ENCODE measurements around the gene AIFM3.
A peak's percentile ranks its signal among the peaks of the same experiment; 100 is the strongest.
"Not testable (repeated sequence)": the region's sequence is repeated elsewhere in the genome, so short reads cannot be mapped to it uniquely, and the experiment has no call there.

AIFM3 gene

DNA sequence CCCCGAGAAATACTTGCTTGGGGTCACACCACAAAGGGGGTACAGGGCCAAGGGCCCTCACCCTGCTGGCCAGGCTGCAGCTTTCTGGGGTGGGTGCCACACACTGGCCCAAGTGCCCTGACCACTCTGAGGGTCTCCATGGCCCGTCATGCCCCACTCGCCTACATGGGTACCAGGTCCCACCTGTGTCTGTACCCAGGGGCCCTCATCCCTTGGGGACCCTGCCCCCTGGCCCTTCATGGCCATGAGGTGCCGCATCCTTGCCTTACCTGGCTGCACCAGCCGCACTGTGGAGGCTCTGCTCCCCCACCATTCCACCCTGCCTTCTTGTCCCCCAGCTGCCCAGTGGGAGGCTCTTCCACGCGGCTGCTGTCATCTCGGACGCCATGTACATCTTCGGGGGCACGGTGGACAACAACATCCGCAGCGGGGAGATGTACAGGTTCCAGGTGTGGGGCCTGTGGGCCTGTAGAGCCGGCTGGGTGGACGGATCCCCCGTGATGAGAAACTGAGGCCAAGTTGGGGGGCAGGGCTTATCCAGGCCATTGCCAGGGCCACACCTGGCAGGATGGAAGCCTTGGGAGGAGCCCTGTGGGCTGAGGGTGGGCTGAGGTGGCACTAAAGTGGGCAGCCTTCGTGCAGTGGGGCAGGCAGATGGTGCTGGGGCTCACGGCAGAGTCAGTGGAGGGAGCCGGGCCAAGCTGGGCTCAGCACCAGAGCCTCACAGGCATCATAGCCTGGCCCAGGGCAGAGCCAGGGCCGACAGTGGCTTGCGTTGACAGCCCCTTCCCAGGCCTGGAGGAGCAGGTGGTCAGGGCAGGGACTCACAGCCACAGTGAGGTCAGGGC, 25.6 kb downstream of the AIFM3 start:
- DNase-seq = no peak

DNA sequence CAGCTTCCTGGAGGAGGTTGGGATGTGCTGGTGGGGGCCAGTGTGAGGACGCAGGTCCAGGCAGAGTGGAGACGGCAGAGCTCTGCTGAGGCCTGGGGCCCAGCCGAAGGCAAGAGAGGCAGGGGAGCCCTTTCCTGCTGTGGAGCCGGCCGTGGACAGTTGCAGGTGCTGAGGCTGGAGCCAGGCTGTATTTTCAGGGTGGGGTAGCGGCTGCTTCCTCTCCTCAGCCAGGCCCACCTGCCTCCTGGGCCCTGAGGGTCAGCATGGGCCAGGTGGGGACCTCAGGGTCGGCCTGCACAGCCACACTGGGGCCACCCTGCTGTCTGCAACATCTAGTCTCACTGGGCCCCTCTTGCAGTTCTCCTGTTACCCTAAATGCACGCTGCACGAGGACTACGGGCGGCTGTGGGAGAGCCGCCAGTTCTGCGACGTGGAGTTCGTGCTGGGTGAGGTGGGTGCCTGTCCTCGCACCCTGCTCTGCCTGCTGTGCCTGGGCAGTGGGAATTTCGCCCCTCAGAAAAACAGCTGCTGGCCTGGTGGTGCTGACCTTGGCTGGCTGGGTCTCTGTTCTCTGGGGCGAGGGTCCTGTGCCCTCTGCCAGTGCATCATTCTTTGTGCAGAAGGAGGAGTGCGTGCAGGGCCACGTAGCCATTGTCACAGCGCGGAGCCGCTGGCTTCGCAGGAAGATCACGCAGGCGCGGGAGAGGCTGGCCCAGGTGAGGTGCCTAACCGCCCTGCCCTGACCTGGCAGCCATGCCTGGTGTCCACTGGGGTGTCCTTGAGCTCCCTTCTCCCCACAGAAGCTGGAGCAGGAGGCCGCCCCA, 26.5 kb downstream of the AIFM3 start:
- no peak for DNase-seq

DNA sequence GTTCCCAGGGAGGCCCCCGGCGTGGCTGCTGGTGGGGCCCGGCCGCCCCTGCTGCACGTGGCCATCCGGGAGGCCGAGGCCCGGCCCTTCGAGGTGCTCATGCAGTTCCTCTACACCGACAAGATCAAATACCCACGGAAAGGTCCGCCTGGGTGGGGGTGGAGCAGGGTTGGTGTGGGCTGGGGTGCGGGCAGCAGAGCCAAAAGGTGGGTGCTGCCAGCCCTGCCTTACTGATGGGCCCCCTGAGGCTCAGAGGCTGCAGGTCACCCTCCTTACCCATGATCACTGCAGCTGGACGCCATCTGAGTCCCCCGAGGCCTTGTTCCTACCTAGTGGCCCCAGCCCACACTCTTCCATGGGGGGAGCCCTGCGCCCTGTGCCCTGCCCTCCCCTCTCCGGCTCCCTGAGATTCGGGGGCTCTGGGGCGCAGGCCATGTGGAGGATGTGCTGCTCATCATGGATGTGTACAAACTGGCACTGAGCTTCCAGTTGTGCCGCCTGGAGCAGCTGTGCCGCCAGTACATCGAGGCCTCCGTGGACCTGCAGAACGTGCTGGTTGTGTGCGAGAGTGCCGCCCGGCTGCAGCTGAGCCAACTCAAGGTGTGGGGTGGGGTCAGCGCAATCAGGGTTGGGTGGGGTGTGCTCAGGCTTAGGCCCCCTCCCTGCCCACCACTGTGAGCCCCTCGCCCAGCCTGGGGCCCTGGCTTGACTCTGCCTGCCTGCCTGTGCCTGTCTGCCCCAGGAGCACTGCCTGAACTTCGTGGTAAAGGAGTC, 27.3 kb downstream of the AIFM3 start:
- DNase-seq = no peak

DNA sequence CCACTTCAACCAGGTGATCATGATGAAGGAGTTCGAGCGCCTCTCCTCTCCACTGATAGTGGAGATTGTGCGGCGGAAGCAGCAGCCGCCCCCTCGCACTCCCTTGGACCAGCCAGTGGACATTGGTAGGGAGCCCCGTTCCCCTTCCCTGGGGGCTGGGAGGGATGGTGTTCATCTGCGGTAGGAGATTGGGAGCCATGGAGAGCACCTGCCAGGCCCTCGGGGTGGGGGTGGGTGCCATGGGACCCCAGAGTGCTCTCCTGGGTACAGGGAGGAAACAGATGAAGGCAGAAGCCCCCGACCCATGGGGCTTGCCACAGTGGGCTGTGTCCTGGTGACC, 27.8 kb downstream of the AIFM3 start:
- DNase-seq = no peak

DNA sequence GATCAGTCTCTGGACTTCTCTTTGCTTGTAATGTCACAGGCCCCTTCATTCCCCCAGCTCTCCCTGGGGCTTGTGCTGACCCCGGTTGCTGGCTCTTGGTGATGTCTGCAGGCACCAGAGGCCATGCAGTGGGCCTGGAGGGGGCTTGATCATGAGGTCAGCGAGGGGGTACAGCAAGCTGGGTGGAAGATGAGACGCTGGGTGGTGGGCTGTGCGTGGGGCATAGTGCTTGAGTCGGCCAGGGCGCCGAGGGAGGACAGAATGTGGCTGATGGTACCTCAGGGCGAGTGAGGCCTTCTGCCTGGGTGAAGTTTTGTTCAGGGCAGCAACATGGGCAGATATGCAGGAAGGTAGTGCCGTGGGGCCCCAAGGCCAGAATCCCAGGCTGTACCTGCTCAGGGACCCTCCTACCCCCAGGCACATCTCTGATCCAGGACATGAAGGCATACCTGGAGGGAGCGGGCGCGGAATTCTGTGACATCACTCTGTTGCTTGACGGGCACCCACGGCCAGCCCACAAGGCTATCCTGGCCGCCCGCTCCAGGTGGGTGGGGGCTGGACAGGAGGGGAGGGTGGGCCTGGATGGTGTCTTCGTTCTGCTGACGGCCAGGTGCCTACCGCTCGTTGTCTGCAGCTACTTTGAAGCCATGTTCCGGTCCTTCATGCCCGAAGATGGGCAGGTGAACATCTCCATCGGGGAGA, 28.4 kb downstream of the AIFM3 start:
- DNase-seq = no peak

DNA sequence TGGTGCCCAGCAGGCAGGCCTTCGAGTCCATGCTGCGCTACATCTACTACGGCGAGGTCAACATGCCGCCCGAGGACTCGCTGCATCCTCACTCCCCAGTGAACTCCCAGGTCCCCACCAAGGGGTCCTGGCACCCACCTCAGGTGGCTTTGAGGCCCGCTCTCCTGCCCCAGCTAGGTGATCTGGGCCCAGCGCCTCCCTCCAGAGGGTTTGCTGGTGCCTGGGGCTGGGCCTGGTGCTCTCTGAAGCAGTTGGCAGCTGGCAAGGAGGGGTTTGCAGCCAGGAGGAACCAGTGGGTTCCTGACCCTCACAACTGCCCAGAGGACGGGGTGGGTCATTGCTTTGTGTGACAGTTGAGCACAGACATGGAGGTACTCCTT, 29.0 kb downstream of the AIFM3 start:
- DNase-seq = no peak

DNA sequence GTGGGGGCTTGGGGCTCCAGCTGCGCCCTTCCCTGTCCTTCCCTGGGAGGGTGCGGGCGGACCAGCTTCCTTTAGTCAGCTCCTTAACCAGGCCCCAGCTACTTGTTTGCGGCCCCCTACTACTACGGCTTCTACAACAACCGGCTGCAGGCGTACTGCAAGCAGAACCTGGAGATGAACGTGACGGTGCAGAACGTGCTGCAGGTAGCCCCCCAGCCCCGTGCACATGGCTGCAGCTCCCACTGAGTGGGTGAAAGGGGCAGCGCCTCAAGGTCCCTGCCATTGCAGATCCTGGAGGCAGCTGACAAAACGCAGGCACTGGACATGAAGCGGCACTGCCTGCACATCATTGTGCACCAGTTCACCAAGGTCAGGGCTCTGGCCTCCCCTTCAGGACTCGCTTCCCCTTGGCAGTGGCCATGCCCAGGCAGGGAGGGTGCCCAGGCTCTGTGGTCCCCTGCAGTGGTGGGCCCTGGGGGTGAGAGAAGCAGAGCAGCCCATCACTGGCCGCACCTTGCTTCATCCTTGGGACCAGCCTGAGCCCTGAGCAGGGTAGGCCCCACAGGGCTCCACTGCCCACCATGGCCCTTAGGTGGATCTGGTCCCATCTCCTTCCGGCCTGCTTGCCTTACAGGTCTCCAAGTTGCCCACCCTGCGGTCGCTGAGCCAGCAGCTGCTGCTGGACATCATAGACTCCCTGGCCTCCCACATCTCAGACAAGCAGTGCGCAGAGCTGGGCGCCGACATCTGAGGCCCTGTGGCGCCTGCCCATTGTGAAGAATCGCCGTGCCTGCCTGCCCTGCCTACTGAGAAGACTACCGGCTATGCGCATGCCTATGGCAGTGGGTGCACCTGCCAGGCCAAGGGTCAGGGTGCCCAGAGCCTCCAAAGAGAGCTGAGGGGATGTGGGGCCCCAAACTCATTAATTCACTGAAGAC, 29.8 kb downstream of the AIFM3 start:
- no peak for DNase-seq

DNA sequence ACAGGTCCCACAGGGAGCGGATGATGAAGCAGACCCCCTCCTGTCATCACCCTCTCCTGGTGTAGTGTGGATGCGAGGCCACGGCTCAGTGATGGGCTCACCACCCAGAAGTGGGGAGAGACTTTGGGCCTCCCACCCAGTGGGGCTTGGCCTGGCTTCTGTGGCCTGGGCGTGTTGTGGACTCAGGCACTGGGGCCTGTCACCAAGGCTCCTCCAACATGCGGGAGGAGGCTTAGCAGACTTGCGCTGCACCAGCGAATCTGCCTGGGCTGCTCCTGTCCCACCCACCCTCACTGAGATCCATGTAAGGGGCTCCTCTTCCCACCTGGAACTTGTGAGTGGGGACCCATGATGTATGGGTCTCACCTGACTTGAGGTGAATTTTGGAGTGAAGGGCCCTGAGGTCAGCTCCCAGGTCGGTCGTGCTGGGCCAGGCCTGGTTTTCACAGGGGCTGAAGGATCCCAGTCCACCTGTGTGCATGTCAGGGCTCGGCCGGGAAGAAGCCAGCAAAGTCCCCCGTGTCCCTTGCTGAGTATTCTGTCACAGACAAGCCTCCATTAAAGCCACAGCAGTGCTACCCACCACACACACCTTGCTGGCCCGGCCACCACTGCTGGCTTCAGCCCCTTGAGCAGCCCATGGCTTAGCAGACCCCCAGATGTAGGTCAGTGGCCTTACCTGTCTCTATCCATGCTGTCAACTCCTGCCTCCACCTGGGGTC, 30.6 kb downstream of the AIFM3 start:
- no peak for DNase-seq

DNA sequence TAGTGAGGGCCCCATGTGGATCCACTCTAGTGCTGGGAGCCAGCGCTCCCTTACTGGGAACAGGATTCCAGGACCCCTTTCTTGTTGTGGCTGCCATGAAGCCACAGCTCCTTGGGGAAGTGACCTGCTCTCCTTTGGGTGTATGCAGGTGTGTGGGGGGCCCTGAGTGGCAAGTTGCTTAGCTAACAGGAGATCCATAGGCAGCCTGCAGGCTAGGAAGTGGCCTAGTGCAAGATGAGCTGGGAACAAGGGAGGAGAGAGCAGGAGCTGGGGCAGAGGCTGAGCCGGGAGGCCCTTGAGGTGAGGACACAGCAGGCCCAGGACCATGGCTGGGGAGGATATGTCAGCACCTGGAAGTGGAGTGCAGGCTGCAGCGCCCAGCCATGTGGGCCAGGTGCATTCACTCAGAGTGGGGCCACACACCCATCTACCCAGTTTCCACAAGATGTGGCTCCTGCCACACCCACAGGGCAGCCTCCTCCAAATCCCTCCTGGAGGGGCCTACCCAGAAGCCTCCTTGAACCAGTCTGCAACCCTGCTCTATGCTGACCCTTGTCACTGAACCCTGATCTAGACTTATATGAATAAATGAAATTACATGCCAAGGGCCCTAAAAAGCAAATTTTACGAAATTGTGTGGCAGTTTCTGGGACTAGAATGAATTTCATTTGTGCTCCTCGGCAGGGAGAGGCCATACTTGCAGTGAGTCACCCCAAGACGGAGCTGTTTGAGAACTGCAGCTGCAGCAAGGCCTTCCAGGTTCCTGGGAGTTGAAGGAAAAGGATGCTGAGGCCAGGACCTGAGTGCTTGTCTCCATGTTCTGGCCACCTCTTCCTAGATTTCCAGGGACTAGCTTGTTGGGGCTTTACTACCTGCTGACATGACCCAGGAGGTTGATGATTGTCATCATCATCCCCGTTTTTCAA, 31.6 kb downstream of the AIFM3 start:
- DNase-seq = no peak

DNA sequence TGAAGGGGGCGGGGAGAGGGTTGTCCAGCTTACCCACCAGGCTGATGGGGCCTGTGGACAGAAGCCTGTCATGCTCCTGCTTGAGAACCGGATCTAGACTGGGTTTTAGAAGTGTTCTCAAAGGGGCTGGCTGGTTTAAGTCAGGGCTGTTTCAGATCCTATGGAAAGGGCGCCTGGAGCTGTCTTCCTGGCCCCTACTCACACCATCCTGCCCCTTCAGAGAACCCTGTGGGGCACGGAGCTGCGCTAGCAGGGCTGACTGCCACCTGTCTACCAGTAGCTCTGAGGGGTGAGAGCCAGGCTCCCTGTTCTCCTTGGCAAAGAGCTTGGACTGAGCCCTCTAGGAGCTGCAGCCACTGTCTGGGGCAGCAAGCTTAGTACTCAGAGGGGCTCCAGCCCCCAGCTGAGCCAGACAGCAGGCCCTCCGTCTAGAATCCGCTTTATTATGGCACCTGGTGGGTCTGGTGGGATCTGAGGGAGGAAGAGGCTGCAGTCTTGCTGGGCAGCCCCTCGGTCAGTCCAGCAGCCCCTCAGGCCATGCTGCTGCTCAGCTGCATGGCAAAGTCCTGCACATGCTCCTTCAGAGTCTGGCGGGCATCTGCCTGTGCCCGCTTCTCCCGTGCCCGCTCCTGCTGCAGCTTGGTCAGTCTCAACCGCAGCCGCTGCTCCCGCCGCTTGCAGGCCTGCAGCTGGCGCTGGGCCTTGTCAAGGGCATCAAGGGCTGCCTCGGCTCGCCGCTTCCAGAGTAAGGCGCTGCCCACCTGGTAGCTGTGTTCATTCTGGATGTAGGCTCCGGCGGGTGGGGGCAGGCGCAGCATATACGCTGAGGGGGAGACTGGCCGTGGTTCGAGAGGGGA, 32.5 kb downstream of the AIFM3 start:
- no peak for DNase-seq

DNA sequence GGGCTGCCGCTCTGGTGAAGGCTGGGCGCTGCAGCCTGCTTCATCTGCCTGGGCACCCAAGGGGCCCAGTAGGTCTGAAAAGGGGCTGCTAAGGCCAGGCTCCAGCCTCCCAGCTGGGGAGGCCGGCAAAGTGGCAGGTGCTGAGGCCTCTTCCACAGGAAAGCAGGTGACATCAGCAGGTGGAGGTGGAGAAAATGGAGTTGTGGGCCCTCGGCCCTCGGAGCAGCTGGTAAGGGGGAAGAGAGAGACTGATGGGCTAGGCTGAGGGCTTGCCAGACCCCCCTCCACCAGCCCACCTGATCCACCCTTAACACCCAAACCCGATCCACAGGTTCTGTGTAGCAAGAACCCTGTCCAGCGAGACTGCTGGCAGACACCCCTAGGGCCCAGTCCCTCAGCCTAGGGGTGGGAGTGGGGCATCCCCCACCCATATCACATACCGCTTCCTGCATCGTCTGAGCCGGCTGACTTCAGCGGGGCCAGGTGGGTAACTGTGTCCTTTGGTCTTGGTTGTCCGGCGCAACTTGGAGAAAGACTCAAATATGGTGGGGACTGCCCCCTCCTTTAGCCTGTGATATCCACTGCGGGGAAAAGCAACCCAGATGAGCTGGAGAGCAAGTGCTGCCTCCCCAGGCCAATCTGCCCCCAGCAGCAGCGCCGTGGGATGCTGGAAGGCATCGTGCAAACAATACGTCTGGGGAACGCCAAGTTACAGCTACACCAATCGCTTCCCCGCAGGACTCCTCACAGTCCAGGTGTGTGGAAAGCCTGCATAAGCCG, 33.3 kb downstream of the AIFM3 start:
- DNase-seq = no peak

DNA sequence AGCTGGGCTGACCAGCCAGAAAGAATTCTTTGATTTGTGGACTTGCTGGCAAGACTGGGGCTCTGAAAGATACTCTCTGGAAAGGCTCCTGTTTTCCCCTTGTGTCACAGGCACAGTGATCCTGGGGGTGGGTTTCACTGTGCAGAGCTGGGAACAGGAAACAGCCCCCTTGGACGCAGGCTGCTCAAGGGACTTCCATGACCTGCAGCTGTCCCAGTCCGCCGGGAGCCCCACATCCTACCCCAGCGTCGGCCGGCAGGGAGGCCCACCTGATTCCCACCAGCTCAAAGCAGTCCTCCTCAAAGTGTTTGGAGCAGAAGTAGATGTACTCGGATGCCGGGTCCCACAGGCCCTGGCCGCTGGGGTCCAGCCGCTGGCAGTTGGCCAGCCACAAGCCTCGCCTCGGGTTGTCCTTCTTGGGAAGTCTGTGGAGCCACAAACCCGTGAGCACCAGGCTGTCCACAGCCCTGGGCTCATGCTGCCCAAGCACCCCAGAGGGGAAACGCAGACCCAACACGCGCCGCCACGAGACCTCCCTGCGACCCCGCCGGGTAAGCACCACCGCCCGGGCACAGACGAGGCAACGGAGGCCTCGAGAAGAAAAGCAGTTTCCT, 34.0 kb downstream of the AIFM3 start:
- DNase-seq = no peak

DNA sequence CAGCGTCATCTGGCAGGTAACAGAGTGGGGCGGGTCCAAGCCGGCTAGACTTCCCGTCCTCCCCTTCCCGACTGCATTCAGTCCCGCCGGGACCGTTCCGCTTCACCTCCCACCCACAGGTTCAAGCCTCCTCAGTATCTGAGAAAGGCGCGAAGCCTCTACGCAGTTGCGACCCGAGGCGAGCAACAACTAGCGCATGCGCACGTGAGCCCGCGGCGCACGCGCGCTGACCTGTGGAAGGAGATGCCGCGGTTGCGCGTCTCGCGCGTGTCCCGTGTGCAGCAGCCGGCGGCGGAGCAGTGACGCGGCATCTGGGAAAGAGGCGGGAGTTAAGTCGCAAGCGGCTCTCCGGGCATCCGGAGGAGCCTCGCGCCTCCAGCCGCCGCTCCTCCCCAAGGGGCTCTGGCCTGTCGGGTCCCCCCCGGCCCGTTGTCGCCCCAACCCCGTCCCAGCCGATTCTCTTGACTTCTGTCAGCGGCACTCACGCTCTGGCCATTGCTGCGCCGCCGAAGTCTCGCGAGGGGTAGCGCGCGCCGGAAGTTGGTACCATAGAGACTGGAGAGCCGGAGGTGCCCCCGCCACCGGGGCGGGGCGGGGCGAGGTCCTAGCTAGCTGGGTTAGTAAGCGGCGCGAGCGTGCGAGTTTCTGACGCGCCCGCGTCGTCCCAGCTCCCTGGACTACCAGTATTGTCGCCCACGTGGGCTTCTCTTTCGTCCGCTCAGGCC, 34.7 kb downstream of the AIFM3 start, which contains the start of gene THAP7:
Gene THAP7 (minus strand): TSS at position 518 of the 725 bp plus-strand sequence. CDS start 207 bp downstream, at position 311.
- peak; percentile 91 for DNase-seq

DNA sequence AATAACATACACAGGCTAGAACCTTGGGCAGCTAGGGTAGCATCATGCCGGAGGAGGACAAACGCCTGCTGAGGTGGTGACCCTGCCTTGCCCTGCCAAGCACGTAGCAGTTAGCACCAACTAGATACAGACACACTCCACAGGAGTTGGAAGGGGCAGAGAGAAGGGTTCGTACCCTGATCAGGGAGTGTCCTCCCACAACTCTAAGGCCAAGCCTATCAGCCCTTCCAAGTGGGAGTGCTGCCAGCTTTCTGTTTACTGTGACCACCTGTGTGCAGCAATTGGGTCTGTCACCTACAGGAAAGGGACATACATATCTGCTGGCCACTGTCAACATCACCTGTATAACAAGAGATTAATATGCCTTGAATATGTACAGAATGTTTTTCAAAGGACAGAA, 36.7 kb downstream of the AIFM3 start:
- DNase-seq = no peak

DNA sequence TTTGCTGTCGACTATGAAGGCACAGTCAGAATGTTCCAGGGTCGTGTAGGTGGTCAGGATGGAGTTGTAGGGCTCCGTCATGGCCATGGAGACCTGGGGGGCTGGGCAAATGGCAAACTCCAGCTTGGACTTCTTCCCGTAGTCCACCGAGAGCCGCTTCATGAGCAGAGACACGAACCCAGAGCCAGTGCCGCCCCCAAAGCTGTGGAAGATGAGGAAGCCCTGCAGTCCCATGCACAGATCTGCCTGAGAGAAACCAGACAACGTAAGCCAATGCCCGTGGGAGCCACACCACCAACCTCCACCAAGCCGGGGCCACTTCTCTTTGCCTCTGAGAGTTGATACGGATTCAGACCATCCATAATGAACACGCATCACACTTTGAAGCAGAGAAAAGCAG, 42.2 kb downstream of the AIFM3 start:
- DNase-seq = not testable (repeated sequence)

DNA sequence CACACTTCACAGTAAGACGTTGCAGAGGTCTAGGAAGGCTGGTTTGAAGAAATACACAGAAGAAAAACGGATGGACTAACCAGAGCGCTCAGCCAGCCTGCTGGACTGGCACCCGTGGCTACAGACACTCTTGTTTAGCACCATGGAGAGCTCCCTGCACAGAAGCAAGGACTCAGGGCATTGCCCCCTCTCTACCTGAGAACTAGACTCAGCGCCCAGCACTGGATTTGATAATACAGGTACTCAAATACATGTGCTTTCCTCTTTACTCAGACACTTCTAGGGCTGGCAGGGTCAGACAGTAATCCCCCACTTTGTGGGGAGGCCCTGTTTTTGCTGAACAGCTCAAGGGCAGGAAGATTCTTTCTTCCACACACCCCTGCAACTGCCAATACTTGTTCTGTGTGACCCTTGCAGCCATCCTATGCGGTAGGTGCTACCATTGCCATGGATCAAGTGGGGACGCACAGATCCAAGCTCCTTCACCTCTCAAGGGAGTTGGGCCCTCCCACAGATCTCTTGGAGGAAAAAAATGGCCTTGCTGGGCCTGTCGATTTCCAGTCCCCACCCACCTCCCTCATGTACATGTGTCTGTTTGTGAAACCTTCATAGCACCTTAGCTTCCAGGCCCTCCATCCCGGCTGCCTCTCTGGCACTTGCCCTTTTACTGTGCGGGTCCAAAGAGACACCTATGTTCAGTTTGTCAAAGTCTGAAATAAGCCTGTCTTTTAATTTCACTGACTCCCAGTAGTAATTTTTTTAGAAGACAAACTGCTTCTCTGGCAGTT, 42.8 kb downstream of the AIFM3 start:
- DNase-seq = no peak

All from NK-92 treated with Interleukin-12 subunit alpha and Interleukin-12 subunit beta, amount 100 ng/mL, for 24 hours (cell line).